HepG2 (cell line): ENCODE measurements around the gene ZDHHC14. TPM values are rescaled to one million over a fixed set of nuclear protein-coding genes. Genes with fewer than 3 reads are reported as not detected.

Experiments used
- ATAC-seq: fragments of 200-7000 bp; cut with Tn5 transposase; 3 replicates; pipeline ENCODE4 v1.9.1; 2020; ENCODE audit warnings: mild to moderate bottlenecking, moderate library complexity
- BruUV-seq: library from RNA; stranded (reverse); fragments of 400-500 nt; replicated peaks from 2 replicates; lab custom pipeline; 2021; lab: Mats Ljungman, UMichigan
- CTCF ChIA-PET: fragments of 300-600 bp; formaldehyde crosslinking; extraction: SDS; loops from one replicate; lab custom pipeline; 2021; ENCODE audit warnings: low total read pairs, inconsistent platforms, low intra/inter-chr PET ratio; lab: Yijun Ruan, JAX
- POLR2A ChIA-PET: fragments of 350-600 bp; sonication (Branson Sonifier 250); formaldehyde crosslinking; loops from one replicate; lab custom pipeline; 2020; ENCODE audit warnings: antibody characterized with exemption, inconsistent platforms; lab: Yijun Ruan, JAX
- DNase-seq: peaks from one replicate; pipeline ENCODE4 v3.0.0-alpha.2; 2015; ENCODE audit warnings: low spot score
- FAIRE-seq: peaks from 3 replicates; lab custom pipeline; 2011; peaks lifted over from hg19 to GRCh38; lab: Jason Lieb, UNC
- H2AFZ ChIP-seq: one replicate; pipeline ENCODE4 v1.6.1; 2011; ENCODE audit warnings: low read length, inconsistent platforms
- H3K27ac ChIP-seq: fragments of 300-600 bp; 3 replicates; pipeline ENCODE4 v1.8.0; 2011; ENCODE audit warnings: mixed run types, mild to moderate bottlenecking, mixed read lengths, low read length, inconsistent platforms; ENCODE audit not compliant: insufficient read depth; ENCODE audit errors: extremely low read length
- H3K27me3 ChIP-seq, 2 experiments: fragments of 200-600 bp in 1 of 2; 2 replicates in 1 of 2; 3 replicates in 1 of 2; pipeline versions ENCODE4 v1.6.0 to v1.8.0; 2011; ENCODE audit warnings: low read length in 2 of 2, mild to moderate bottlenecking in 2 of 2, moderate library complexity in 2 of 2, inconsistent platforms in 1 of 2; ENCODE audit not compliant: insufficient read depth in 2 of 2, control insufficient read depth in 1 of 2
- H3K36me3 ChIP-seq, 2 experiments: fragments of 200-600 bp in 1 of 2; replicated peaks in 1 of 2; 2 replicates in 1 of 2; 3 replicates in 1 of 2; pipeline versions ENCODE4 v1.5.1 to v1.8.0; 2011; ENCODE audit warnings: low read length in 2 of 2, inconsistent platforms in 1 of 2; ENCODE audit not compliant: insufficient read depth in 2 of 2, control insufficient read depth in 1 of 2
- H3K4me1 ChIP-seq: 2 replicates; pipeline ENCODE4 v1.5.1; 2012; ENCODE audit warnings: low read length, inconsistent platforms; ENCODE audit not compliant: insufficient read depth
- H3K4me2 ChIP-seq: 2 replicates; pipeline ENCODE4 v1.6.0; 2011; ENCODE audit warnings: low read depth, low read length, inconsistent platforms
- H3K4me3 ChIP-seq, 3 experiments: fragments of 200-600 bp in 1 of 3; sonication (generic), shearing (Covaris generic) in 1 of 3; replicated peaks in 1 of 3; 2 replicates each; pipeline ENCODE4 v1.5.1; 2011 to 2016; ENCODE audit warnings: low read length in 3 of 3, inconsistent platforms in 2 of 3, low read depth in 2 of 3, mild to moderate bottlenecking in 2 of 3, control low read depth in 1 of 3, mixed read lengths in 1 of 3; ENCODE audit not compliant: insufficient read depth in 1 of 3
- H3K79me2 ChIP-seq: one replicate; pipeline ENCODE4 v1.6.1; 2011; ENCODE audit warnings: low read length, inconsistent platforms; ENCODE audit not compliant: insufficient read depth
- H3K9ac ChIP-seq: 2 replicates; pipeline ENCODE4 v1.6.0; 2011; ENCODE audit warnings: mild to moderate bottlenecking, low read depth, low read length, inconsistent platforms; ENCODE audit not compliant: insufficient read depth
- H3K9me3 ChIP-seq: 2 replicates; pipeline ENCODE4 v1.5.1; 2012; ENCODE audit warnings: mild to moderate bottlenecking, low read length
- H4K20me1 ChIP-seq: 2 replicates; pipeline ENCODE4 v1.6.0; 2011; ENCODE audit warnings: inconsistent platforms, mild to moderate bottlenecking, low read length, moderate library complexity; ENCODE audit not compliant: insufficient read depth
- BCL6 ChIP-seq: IDR thresholded peaks from 2 replicates; pipeline ENCODE4 v1.6.1; 2016; ENCODE audit warnings: missing genetic modification reagents, missing compliant biosample characterization
- JARID2 ChIP-seq: sonication (generic); formaldehyde crosslinking; IDR thresholded peaks from 2 replicates; pipeline ENCODE4 v1.8.1; 2023; ENCODE audit warnings: missing genetic modification reagents, inconsistent platforms; ENCODE audit not compliant: insufficient replicate concordance
- KDM3A ChIP-seq: IDR thresholded peaks from 2 replicates; pipeline ENCODE4 v1.6.1; 2018; ENCODE audit warnings: low read depth, missing compliant biosample characterization
- POLR2G ChIP-seq: fragments of 200-400 bp; formaldehyde crosslinking; IDR thresholded peaks from 2 replicates; pipeline ENCODE4 v1.6.1; 2018; ENCODE audit warnings: mild to moderate bottlenecking, low read depth, low read length, moderate library complexity
- SALL2 ChIP-seq: sonication (generic); formaldehyde crosslinking; IDR thresholded peaks from 2 replicates; pipeline ENCODE4 v1.8.1; 2023; ENCODE audit warnings: mild to moderate bottlenecking, missing genetic modification reagents, inconsistent platforms
- ZNF883 ChIP-seq: sonication (generic); formaldehyde crosslinking; IDR thresholded peaks from 2 replicates; pipeline ENCODE4 v1.5.1; 2020; ENCODE audit warnings: mild to moderate bottlenecking, missing genetic modification reagents; ENCODE audit errors: not compliant biosample characterization
- ZZZ3 ChIP-seq: sonication (generic); formaldehyde crosslinking; IDR thresholded peaks from 2 replicates; pipeline ENCODE4 v1.4.0; 2020; ENCODE audit warnings: missing genetic modification reagents, mild to moderate bottlenecking, borderline replicate concordance
- WGBS: methylation state at CpG from one replicate; pipeline ENCODE4 v1.1.6; 2017; ENCODE audit warnings: low lambda C conversion rate; 5-methylcytosine and 5-hydroxymethylcytosine counted together
- in situ Hi-C: cut with HindIII; loops from 2 replicates; pipeline ENCODE4 v1.10.0; 2017; ENCODE audit warnings: low pct_unique_long_range_greater_than_20kb; ENCODE audit not compliant: extremely low pct_ligation_motif_present
- intact Hi-C: fragments of 100-400 bp; cut with micrococcal nuclease; formaldehyde crosslinking; loops from one replicate; pipeline ENCODE4 v1.10.0; 2022; ENCODE audit not compliant: unreplicated experiment
- polyA plus RNA-seq, 8 experiments: library from polyadenylated mRNA; depleted of rRNA in 3 of 8; stranded (reverse) in 7 of 8; unstranded in 1 of 8; fragments of >200 nt; fragmentation: Illumina TruSeq in 4 of 8; extraction: Trizol in 4 of 8; gene quantifications; 2 replicates each; pipeline versions ENCODE4 v1.2.1 to v1.2.3, GENCODE V29; 2011 to 2016; ENCODE audit warnings: low read depth in 4 of 8, missing spikeins in 1 of 8, mixed read lengths in 1 of 8; ENCODE audit not compliant: insufficient read depth in 1 of 8
- total RNA-seq, 5 experiments: library from RNA; depleted of rRNA; stranded (reverse); fragments of >200 nt; fragmentation: Illumina TruSeq; extraction: Trizol; gene quantifications; 2 replicates each; pipeline ENCODE4 v1.2.3, GENCODE V29; 2016; ENCODE audit warnings: low read depth in 1 of 5
- TF ChIP-seq, protein P1 (sequence below): sonication (generic); formaldehyde crosslinking; IDR thresholded peaks from 2 replicates; pipeline ENCODE4 v1.4.0; 2020; ENCODE audit warnings: missing genetic modification reagents

Gene ZDHHC14
- total and polyA plus RNA-seq, 2 of the 13 experiments (the other 11 are each of a cell fraction or from before 2014, with no cell fraction given) = 3.7 to 9.5 TPM

- H3K4me1 ChIP-seq = peaks cover 29% of the 10 kb centered on the region
- POLR2A ChIA-PET = no interaction called here
- TF ChIP-seq KDM3A (no peak), POLR2G (no peak), ZNF883 (CRISPR knock-in tag) (no peak), SALL2 (CRISPR knock-in tag) (no peak)
- TF ChIP-seq, protein P1, sequence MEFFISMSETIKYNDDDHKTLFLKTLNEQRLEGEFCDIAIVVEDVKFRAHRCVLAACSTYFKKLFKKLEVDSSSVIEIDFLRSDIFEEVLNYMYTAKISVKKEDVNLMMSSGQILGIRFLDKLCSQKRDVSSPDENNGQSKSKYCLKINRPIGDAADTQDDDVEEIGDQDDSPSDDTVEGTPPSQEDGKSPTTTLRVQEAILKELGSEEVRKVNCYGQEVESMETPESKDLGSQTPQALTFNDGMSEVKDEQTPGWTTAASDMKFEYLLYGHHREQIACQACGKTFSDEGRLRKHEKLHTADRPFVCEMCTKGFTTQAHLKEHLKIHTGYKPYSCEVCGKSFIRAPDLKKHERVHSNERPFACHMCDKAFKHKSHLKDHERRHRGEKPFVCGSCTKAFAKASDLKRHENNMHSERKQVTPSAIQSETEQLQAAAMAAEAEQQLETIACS = no peak
- no peaks in the 10 kb centered on the region for H3K79me2 ChIP-seq
- H3K4me2 ChIP-seq = no peak overlapping the region
- no peaks in the 10 kb centered on the region for H3K36me3 ChIP-seq
- no peaks in the 10 kb centered on the region for H4K20me1 ChIP-seq
- no TSS peak for BruUV-seq
- no peak overlapping the region for H2AFZ ChIP-seq
- H3K4me3 ChIP-seq = no peak overlapping the region
- FAIRE-seq (no peak), DNase-seq (no peak), ATAC-seq (no peak)
- in situ Hi-C loops = no loop called here
- H3K9me3 ChIP-seq = no peaks in the 10 kb centered on the region
- H3K9ac ChIP-seq = no peak overlapping the region
- CTCF ChIA-PET = no interaction called here
- no peak overlapping the region for H3K27ac ChIP-seq
- no peaks in the 10 kb centered on the region for H3K27me3 ChIP-seq
- intact Hi-C loops = no loop called here
- 95% methylated on average over 1 of the region's 1 CpG for WGBS
These were observed 48.3 kb downstream of the ZDHHC14 start for GRCh38 chr6:157429248-157429647.

DNA sequence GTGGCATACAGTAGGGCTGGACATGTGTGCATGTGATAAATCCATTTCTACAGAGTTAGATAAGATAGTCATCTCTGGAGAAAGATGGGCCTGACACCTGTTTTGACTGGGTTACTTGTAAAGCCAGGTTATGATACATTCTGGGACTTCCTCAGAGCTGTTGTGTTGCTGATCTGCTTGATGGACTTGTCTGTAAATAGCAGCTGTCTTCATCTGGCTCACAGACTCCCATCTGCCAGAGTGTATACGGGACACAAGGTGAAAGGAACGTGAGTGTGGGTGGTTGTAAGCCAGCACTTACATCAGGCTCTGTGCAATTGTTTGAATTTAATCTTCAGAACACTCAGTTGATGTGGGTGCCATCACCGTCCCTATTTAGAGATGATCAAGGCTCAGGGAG lies 49.8 kb downstream of the ZDHHC14 start:
- Histone ChIP-seq H3K9ac (no peak overlapping the region), H3K79me2 (no peaks in the 10 kb centered on the region), H3K4me1 (peaks cover 30% of the 10 kb centered on the region), H3K4me3 (no peak overlapping the region), H3K4me2 (no peak overlapping the region), H4K20me1 (no peaks in the 10 kb centered on the region), H2AFZ (no peak overlapping the region), H3K9me3 (no peaks in the 10 kb centered on the region), H3K27me3 (no peaks in the 10 kb centered on the region), H3K27ac (no peak overlapping the region), H3K36me3 (no peaks in the 10 kb centered on the region)
- ChIA-PET POLR2A (no interaction called here), CTCF (no interaction called here)
- WGBS = 86% methylated on average over 3 of the region's 3 CpGs
- DNase-seq = no peak
- in situ Hi-C loops = no loop called here
- no peak for FAIRE-seq
- intact Hi-C loops = loop anchor here (5.0 kb wide), 1 partner anchor 49 kb away; the partner anchor contains the start of gene ZDHHC14
- no peak for ATAC-seq
- TF ChIP-seq ZZZ3 (CRISPR knock-in tag) (0 out of 2 replicates have a peak, but pooled peaks have one; percentile 29), BCL6 (CRISPR knock-in tag) (no peak), JARID2 (CRISPR knock-in tag) (no peak)
- BruUV-seq = no TSS peak
